ENCODE measurements around the gene LIN7B.

The LIN7B gene

DNA sequence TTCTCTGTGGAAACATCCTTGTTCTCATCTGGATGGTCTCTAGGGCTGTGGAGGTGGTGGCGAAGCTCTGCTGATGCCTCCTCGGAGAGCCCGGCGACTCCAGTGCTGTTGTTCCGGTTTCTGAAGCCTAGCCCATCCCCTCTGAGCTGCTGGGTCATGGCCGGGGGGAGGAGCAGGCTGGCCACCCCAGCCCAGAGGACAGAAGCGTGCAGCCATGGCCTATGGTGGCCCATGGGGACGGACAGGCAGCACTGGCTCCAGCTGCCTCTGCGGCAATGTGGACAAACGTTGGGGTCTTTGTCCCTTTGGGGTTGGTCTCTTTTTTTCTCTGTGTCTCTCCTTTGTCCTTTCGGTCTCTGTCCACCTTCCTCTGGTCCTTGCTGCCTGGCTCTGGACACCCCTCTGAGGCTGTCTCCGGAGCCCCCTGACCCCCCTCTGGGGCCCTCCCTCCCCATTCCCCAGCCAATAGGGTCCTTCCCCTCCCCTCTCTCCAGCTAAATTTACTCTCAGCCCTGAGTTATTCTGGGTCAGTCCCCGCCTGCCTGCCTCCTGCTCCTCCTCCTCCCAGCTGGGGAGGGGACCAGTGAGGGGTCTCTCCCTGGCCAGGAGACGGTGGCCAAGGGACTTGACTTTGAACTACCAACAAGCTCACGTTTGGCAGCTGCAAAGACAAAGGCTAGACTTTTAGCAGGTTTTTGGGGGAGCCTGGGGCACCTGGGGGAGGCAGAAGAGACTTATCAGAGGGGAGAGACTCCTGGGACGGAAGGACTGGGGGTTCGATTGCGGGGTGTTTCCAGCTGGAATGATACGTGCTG, 41.0 kb downstream of the LIN7B start, which contains the start of gene HRC:
HRC (minus strand) TSS at position 392 of the 815 bp plus-strand sequence; CDS start at position 233, 159 bp downstream.
- TF ChIP-seq GATA3 (IDR thresholded peaks at IDR 0.05; ENCODE audit: low read depth, low read length): no peak
- no peak for TF ChIP-seq GATA2 (IDR thresholded peaks at IDR 0.05; ENCODE audit: low read depth, low read length)

DNA sequence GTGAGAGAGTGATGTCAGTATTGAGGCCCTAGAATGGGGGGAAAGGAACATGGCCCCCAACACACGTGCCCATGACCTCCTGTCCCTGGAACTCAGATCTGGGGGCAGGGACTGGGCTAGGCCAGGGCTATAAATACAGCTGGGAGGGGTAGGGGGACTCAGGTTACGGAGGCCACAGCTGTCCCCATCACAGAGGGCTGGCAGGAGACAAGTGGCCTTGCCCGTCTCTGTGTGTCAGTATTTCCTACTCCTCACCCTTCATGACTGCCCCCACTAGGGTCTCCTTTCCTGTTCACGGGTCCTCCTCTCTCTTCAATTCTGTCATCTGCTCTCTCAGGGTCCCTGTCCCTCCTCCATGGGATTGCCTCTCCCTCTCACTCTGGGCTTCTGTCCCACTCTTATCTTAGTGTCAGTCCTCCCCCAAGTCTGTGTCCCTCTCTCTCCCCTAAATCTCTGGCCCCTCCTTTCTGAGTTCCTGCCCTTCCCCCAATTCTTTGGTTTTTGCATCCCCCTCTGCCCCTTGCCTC, 41.7 kb downstream of the LIN7B start:
- TF ChIP-seq GATA3 (IDR thresholded peaks at IDR 0.05; ENCODE audit: low read depth, low read length) (no peak), GATA2 (IDR thresholded peaks at IDR 0.05; ENCODE audit: low read depth, low read length) (no peak)

DNA sequence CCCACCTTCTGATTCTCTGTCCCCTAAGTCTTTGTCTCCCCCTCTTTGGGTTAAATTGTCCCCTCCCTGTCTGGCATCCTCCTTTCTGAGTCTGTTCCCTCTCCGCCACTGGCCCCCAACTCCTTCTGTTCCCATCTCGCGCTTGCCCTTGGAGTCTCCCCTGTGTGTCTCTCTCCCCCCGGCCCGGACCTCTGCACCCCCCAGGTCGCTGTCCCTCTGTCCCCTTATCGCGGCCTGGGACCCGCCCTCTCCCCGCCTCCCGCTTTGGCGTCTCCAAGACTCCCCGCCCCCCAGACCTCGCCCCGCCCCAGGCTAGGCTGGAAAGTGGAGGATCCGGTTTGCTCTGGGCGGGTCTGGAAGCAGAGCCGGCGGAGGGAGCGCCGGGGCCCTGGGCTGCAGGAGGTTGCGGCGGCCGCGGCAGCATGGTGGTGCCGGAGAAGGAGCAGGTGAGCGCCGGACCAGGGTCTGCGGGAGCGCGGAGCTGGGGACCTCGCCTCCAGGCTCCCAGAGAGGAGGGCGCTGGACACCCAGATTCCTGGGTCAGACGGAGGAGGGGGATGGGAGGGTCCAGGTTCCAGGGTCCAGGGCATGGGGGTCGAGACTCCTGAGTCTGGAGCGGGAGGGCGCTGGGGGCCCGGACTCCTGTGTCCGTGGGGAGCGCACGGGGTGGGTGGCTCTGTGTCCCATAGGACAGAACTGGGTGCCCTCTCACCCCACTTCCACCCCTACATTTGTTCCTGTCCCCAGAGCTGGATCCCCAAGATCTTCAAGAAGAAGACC, 43.5 kb downstream of the LIN7B start, which contains the start of gene TRPM4:
TRPM4 (plus strand) TSS at position 348 of the 780 bp plus-strand sequence; CDS start at position 423, 75 bp downstream.
- TF ChIP-seq GATA2 (IDR thresholded peaks at IDR 0.05; ENCODE audit: low read depth, low read length) (no peak), GATA3 (IDR thresholded peaks at IDR 0.05; ENCODE audit: low read depth, low read length) (no peak)

DNA sequence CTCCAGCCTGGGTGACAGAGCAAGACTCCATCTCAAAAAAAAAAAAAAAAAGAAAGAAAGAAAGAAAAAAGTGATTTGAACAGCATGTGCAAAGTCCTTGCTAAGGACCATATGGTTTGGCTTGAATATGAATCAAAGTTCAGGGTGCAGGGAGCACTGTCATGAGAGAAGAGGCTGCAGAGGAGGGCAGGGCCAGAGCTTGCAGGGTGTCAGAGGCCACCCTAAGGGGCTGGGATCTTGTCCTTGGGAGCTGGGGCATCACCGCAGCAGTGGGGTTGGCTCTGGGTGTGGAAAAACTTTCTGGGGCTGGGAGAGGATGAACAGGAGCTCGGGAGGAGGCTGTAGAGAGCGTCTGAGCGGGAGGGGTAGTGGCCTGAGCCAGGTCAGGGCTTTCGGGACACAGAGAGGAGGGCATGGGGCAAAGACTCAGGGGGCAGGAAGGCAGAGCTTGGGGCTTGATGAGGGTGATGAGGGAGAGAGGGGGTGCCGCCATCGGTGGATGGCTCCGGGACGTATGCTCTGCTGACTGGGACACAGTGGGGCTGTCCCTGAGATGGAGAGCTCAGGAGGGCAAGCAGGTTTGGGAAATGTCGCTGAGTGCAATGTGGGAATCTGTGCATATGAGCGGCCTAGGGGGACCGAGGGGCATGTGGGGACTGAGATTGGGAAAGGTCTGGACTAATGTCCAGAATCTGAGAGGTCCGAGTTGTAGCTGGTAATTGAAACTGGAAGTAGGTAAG, 46.5 kb downstream of the LIN7B start:
- TF ChIP-seq GATA3 (IDR thresholded peaks at IDR 0.05; ENCODE audit: low read depth, low read length): no peak
- TF ChIP-seq GATA2 (IDR thresholded peaks at IDR 0.05; ENCODE audit: low read depth, low read length): no peak

DNA sequence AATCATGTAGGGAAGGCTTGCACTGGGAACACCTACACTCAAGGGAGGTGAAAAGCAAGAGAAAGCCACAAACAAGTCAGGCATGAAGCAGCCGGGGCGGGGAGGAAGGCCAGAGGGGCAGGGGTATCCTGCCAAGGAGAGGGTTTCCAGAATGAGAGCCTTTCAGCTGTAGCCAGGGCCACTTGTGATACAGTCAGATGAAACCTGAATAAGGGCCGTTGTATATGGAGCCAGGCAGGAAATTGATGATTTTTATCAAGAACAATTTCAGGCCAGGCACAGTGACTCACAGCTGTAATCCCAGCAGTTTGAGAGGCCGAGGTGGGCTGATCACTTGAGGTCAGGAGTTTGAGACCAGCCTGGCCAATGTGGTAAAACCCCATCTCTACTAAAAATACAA, 47.8 kb downstream of the LIN7B start:
- no peak for TF ChIP-seq GATA2 (IDR thresholded peaks at IDR 0.05; ENCODE audit: low read depth, low read length)
- no peak for TF ChIP-seq GATA3 (IDR thresholded peaks at IDR 0.05; ENCODE audit: low read depth, low read length)

DNA sequence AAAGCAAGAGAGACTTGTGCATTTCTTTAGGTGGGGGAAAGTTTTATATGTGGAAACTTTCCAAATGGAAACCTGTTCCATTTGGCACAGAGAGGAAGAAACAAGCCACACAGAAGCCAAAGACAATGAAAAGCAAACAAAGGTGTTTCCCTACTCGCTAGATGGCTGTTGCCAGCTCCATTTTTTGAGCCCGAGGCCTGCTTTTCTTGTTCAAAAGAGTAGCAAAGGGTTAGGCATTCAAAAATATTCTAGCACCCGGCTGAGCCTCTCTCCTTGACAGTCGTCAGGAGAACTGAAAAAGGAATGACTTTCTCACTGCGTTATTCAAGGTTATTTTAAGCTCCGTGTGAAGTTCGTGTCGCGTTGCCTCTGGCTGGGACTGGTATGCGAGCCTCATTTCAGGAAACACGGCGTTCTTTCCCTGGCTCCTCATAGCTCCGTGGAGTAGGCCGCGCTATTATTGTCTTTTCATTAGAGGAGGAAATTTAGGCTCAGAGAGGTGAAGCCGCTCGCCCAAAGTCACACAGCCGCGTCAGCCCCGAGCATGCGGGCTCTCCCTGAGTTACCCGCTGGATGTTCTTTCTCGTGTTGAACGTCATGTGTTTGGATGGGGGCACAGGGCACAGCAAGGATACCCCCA, 51.1 kb downstream of the LIN7B start:
- no peak for TF ChIP-seq GATA2 (IDR thresholded peaks at IDR 0.05; ENCODE audit: low read depth, low read length)
- no peak for TF ChIP-seq GATA3 (IDR thresholded peaks at IDR 0.05; ENCODE audit: low read depth, low read length)

DNA sequence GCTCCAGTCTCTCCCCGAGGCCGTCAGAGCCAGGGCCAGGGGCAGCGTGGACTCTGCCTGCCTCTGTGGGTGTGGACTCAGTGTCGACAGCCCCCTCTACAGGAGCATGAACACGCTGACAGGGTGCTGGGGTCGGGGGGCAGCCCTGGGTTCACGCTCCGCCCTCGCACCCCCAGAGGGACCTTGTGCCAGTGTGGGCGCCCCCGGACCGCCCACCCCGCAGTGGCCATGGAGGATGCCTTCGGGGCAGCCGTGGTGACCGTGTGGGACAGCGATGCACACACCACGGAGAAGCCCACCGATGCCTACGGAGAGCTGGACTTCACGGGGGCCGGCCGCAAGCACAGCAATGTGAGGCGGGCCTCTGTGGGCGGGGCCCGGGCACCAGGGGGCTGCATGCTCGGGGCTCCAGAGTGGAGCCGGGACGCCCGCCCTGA, 51.7 kb downstream of the LIN7B start:
- no peak for TF ChIP-seq GATA2 (IDR thresholded peaks at IDR 0.05; ENCODE audit: low read depth, low read length)
- no peak for TF ChIP-seq GATA3 (IDR thresholded peaks at IDR 0.05; ENCODE audit: low read depth, low read length)

DNA sequence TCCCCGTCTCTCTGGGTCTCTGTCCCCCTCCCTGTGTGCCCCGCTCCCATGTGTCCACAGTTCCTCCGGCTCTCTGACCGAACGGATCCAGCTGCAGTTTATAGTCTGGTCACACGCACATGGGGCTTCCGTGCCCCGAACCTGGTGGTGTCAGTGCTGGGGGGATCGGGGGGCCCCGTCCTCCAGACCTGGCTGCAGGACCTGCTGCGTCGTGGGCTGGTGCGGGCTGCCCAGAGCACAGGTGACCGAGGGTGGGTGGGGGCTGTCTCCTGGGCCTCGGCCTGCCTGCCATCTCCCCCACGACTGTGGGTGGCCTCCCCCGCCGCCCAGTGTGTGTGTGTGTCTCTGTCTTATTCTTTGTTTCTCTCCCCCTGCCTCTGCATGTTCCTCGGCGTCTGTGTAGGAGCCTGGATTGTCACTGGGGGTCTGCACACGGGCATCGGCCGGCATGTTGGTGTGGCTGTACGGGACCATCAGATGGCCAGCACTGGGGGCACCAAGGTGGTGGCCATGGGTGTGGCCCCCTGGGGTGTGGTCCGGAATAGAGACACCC, 53.8 kb downstream of the LIN7B start:
- no peak for TF ChIP-seq GATA3 (IDR thresholded peaks at IDR 0.05; ENCODE audit: low read depth, low read length)
- no peak for TF ChIP-seq GATA2 (IDR thresholded peaks at IDR 0.05; ENCODE audit: low read depth, low read length)
